GM18951 (cell line): Measurements from ENCODE around the gene PHYHD1.
A peak's percentile ranks its signal among the peaks of the same experiment; 100 is the strongest.

Experiments used
- POLR2A ChIP-seq: IDR thresholded peaks from 4 replicates; pipeline ENCODE4 v1.6.1; 2011; ENCODE audit warnings: mild to moderate bottlenecking; ENCODE audit not compliant: insufficient read length, insufficient read depth; ENCODE audit errors: extremely low read depth
- in situ Hi-C: fragments of 300-500 bp; cut with MboI; formaldehyde crosslinking; loops from one replicate; pipeline ENCODE4 v1.12.0; 2022; ENCODE audit warnings: low sequenced_read_pairs, mixed read lengths, inconsistent platforms; ENCODE audit not compliant: unreplicated experiment

Gene PHYHD1

GRCh38 chr9:128892221-128892921 lies 28.4 kb upstream of the PHYHD1 start:
- in situ Hi-C loops, result no loop called here
- TF ChIP-seq POLR2A, result no peak

GRCh38 chr9:128893354-128893753 lies 27.4 kb upstream of the PHYHD1 start:
- in situ Hi-C loops, result no loop called here
- no peak for TF ChIP-seq POLR2A

GRCh38 chr9:128894764-128895163 lies 26.0 kb upstream of the PHYHD1 start:
- TF ChIP-seq POLR2A, result no peak
- in situ Hi-C loops, result no loop called here

GRCh38 chr9:128895556-128895955 lies 25.2 kb upstream of the PHYHD1 start:
- in situ Hi-C loops, result no loop called here
- TF ChIP-seq POLR2A, result no peak

- in situ Hi-C loops, result no loop called here
- TF ChIP-seq POLR2A, result no peak
Measured at GRCh38 chr9:128898382-128898781, 22.4 kb upstream of the PHYHD1 start.

- in situ Hi-C loops, result no loop called here
- no peak for TF ChIP-seq POLR2A
Measured at GRCh38 chr9:128898845-128899565, 21.8 kb upstream of the PHYHD1 start.

GRCh38 chr9:128899566-128900322 lies 21.0 kb upstream of the PHYHD1 start:
- TF ChIP-seq POLR2A, result no peak
- in situ Hi-C loops, result no loop called here

GRCh38 chr9:128901379-128901778 lies 19.4 kb upstream of the PHYHD1 start:
- in situ Hi-C loops, result no loop called here
- TF ChIP-seq POLR2A, result no peak

GRCh38 chr9:128901822-128902221 lies 19.0 kb upstream of the PHYHD1 start:
- in situ Hi-C loops, result no loop called here
- no peak for TF ChIP-seq POLR2A

- peak; percentile 37 for TF ChIP-seq POLR2A
- in situ Hi-C loops, result no loop called here
Measured at GRCh38 chr9:128902351-128903078, 18.3 kb upstream of the PHYHD1 start.

GRCh38 chr9:128903079-128903461 lies 17.7 kb upstream of the PHYHD1 start:
- in situ Hi-C loops, result no loop called here
- TF ChIP-seq POLR2A, result no peak

- no peak for TF ChIP-seq POLR2A
- in situ Hi-C loops, result no loop called here
Measured at GRCh38 chr9:128903871-128904620, 16.7 kb upstream of the PHYHD1 start.

GRCh38 chr9:128905964-128906363 lies 14.8 kb upstream of the PHYHD1 start:
- in situ Hi-C loops, result no loop called here
- no peak for TF ChIP-seq POLR2A

GRCh38 chr9:128906741-128907140 lies 14.0 kb upstream of the PHYHD1 start:
- TF ChIP-seq POLR2A, result no peak
- in situ Hi-C loops, result no loop called here
